IMR-90 (cell line): ENCODE results near the gene HAP1. TPM values are rescaled to one million over a fixed set of nuclear protein-coding genes. Genes with fewer than 3 reads are reported as not detected.

Experiments used
- ATAC-seq: fragments of 200-7000 bp; cut with Tn5 transposase; 2 replicates; pipeline ENCODE4 v1.9.1; 2020; ENCODE audit warnings: low read depth, mild to moderate bottlenecking, moderate library complexity
- BruUV-seq: library from RNA; stranded (reverse); fragments of 400-500 nt; replicated peaks from 2 replicates; lab custom pipeline; 2021; lab: Mats Ljungman, UMichigan
- CTCF ChIA-PET: fragments of 300-600 bp; formaldehyde crosslinking; extraction: SDS; loops from one replicate; lab custom pipeline; 2021; ENCODE audit warnings: antibody characterized with exemption; lab: Yijun Ruan, JAX
- POLR2A ChIA-PET: fragments of 300-600 bp; sonication (Branson Sonifier 250); formaldehyde crosslinking; loops from one replicate; lab custom pipeline; 2022; ENCODE audit warnings: antibody characterized with exemption; ENCODE audit not compliant: unreplicated experiment; lab: Charles Lee
- DNase-seq: peaks from one replicate; pipeline ENCODE4 v3.0.0; 2013
- H2AFZ ChIP-seq: replicated peaks from 2 replicates; pipeline ENCODE3; 2013; ENCODE audit warnings: low read length, mild to moderate bottlenecking; ENCODE audit not compliant: poor library complexity
- H2AK5ac ChIP-seq: 2 replicates; pipeline ENCODE4 v1.6.1; 2013; ENCODE audit warnings: low read depth, low read length, inconsistent platforms
- H2AK9ac ChIP-seq: replicated peaks from 2 replicates; pipeline ENCODE3; 2013; ENCODE audit warnings: mild to moderate bottlenecking, low read depth, low read length, moderate library complexity; ENCODE audit not compliant: poor library complexity
- H2BK120ac ChIP-seq: 2 replicates; pipeline ENCODE4 v1.6.1; 2013; ENCODE audit warnings: low read depth, low read length, inconsistent platforms
- H2BK15ac ChIP-seq: 3 replicates; pipeline ENCODE4 v1.6.1; 2013; ENCODE audit warnings: low read depth, low read length, inconsistent platforms
- H2BK20ac ChIP-seq: 2 replicates; pipeline ENCODE4 v1.6.1; 2013; ENCODE audit warnings: low read depth, mild to moderate bottlenecking, inconsistent platforms, low read length, moderate library complexity
- H2BK5ac ChIP-seq: 2 replicates; pipeline ENCODE4 v1.6.1; 2013; ENCODE audit warnings: mild to moderate bottlenecking, low read depth, low read length, inconsistent platforms; ENCODE audit not compliant: poor library complexity, severe bottlenecking
- H3K14ac ChIP-seq: replicated peaks from 2 replicates; pipeline ENCODE4 v1.6.1; 2013; ENCODE audit warnings: low read depth, low read length, inconsistent platforms
- H3K18ac ChIP-seq: 2 replicates; pipeline ENCODE4 v1.6.1; 2013; ENCODE audit warnings: low read depth, low read length, control low read depth
- H3K23ac ChIP-seq: 2 replicates; pipeline ENCODE4 v1.6.1; 2013; ENCODE audit warnings: low read depth, low read length, inconsistent platforms
- H3K27ac ChIP-seq: 2 replicates; pipeline ENCODE4 v1.5.1; 2013; ENCODE audit warnings: mild to moderate bottlenecking, control low read depth, low read length; ENCODE audit not compliant: insufficient read depth
- H3K27me3 ChIP-seq: 2 replicates; pipeline ENCODE4 v1.6.1; 2013; ENCODE audit warnings: low read length; ENCODE audit not compliant: control insufficient read depth, insufficient read depth
- H3K36me3 ChIP-seq: 2 replicates; pipeline ENCODE4 v1.6.1; 2013; ENCODE audit warnings: low read length, mixed read lengths; ENCODE audit not compliant: control insufficient read depth, insufficient read depth
- H3K4ac ChIP-seq: 2 replicates; pipeline ENCODE4 v1.6.1; 2013; ENCODE audit warnings: low read depth, low read length, inconsistent platforms
- H3K4me1 ChIP-seq: 2 replicates; pipeline ENCODE4 v1.6.1; 2013; ENCODE audit warnings: low read length, mixed read lengths; ENCODE audit not compliant: control insufficient read depth, insufficient read depth
- H3K4me2 ChIP-seq: 2 replicates; pipeline ENCODE4 v1.6.1; 2013; ENCODE audit warnings: low read depth, mild to moderate bottlenecking, control low read depth, low read length, moderate library complexity
- H3K4me3 ChIP-seq: 2 replicates; pipeline ENCODE4 v1.5.1; 2013; ENCODE audit warnings: low read depth, mild to moderate bottlenecking, control low read depth, low read length, moderate library complexity; ENCODE audit not compliant: insufficient read depth
- H3K56ac ChIP-seq: 2 replicates; pipeline ENCODE4 v1.6.1; 2013; ENCODE audit warnings: low read length, inconsistent platforms; ENCODE audit not compliant: insufficient read depth; ENCODE audit errors: extremely low read depth
- H3K79me1 ChIP-seq, 2 experiments: 2 replicates each; pipeline ENCODE4 v1.6.1; 2013; ENCODE audit warnings: low read length in 2 of 2, inconsistent platforms in 1 of 2, low read depth in 1 of 2
- H3K9ac ChIP-seq: 2 replicates; pipeline ENCODE4 v1.6.1; 2013; ENCODE audit warnings: low read depth, low read length, control low read depth
- H3K9me1 ChIP-seq: 2 replicates; pipeline ENCODE4 v1.6.1; 2013; ENCODE audit warnings: low read length, inconsistent platforms; ENCODE audit not compliant: insufficient read depth
- H3K9me3 ChIP-seq: 2 replicates; pipeline ENCODE4 v1.6.1; 2013; ENCODE audit warnings: low read length; ENCODE audit not compliant: control insufficient read depth, insufficient read depth
- H4K20me1 ChIP-seq: 2 replicates; pipeline ENCODE4 v1.6.1; 2013; ENCODE audit warnings: low read length, inconsistent platforms; ENCODE audit not compliant: insufficient read depth
- H4K5ac ChIP-seq: 2 replicates; pipeline ENCODE4 v1.6.1; 2013; ENCODE audit warnings: mild to moderate bottlenecking, low read depth, low read length, control low read depth
- H4K8ac ChIP-seq, 2 experiments: 2 replicates each; pipeline ENCODE4 v1.6.1; 2013; ENCODE audit warnings: low read depth in 2 of 2, low read length in 2 of 2, control low read depth in 1 of 2, inconsistent platforms in 1 of 2
- H4K91ac ChIP-seq: 2 replicates; pipeline ENCODE4 v1.6.1; 2013; ENCODE audit warnings: low read depth, low read length, inconsistent platforms; ENCODE audit not compliant: insufficient read depth
- CEBPB ChIP-seq: IDR thresholded peaks from 2 replicates; pipeline ENCODE4 v1.6.1; 2012; ENCODE audit warnings: low read depth, low read length, improper control_type of control experiment
- ELK1 ChIP-seq: fragments of 150-350 bp; IDR thresholded peaks from 2 replicates; pipeline ENCODE4 v1.6.1; 2016; ENCODE audit warnings: low read depth, mild to moderate bottlenecking, low read length, moderate library complexity, borderline replicate concordance
- MXI1 ChIP-seq: IDR thresholded peaks from 2 replicates; pipeline ENCODE4 v1.6.1; 2012; ENCODE audit warnings: low read depth, mild to moderate bottlenecking, low read length, moderate library complexity, borderline replicate concordance
- RCOR1 ChIP-seq: IDR thresholded peaks from 2 replicates; pipeline ENCODE4 v1.6.1; 2012; ENCODE audit warnings: mild to moderate bottlenecking, low read length, improper control_type of control experiment; ENCODE audit not compliant: insufficient replicate concordance
- WGBS, 2 experiments: methylation state at CpG; one replicate each; pipeline versions ENCODE4 v1.1.5 to v1.1.7; 2013; ENCODE audit warnings: missing lambda C conversion rate in 2 of 2; ENCODE audit not compliant: insufficient read length in 1 of 2; ENCODE audit errors: extremely low coverage in 2 of 2; 5-methylcytosine and 5-hydroxymethylcytosine counted together
- dilution Hi-C: fragments of 300-500 bp; cut with HindIII; formaldehyde crosslinking; loops from one replicate; pipeline ENCODE4 v1.14.3; 2018; ENCODE audit warnings: low sequenced_read_pairs; ENCODE audit not compliant: unreplicated experiment
- in situ Hi-C: fragments of 300-500 bp; cut with MboI; formaldehyde crosslinking; loops from 3 replicates; pipeline ENCODE4 v1.14.3; 2019; ENCODE audit warnings: low sequenced_read_pairs, inconsistent platforms, mixed read lengths
- intact Hi-C: fragments of 100-400 bp; cut with micrococcal nuclease; formaldehyde crosslinking; loops from 2 replicates; pipeline ENCODE4 v1.10.0; 2022
- polyA plus RNA-seq, 3 experiments: library from polyadenylated mRNA; depleted of rRNA; stranded (reverse); fragments of >200 nt; gene quantifications; 2 replicates each; pipeline ENCODE4 v1.2.3, GENCODE V29; 2012; ENCODE audit warnings: low replicate concordance in 1 of 3
- total RNA-seq: library from RNA; depleted of rRNA; stranded (reverse); fragments of >200 nt; gene quantifications from 2 replicates; pipeline ENCODE4 v1.2.3, GENCODE V29; 2012

The HAP1 gene
- total and polyA plus RNA-seq, 2 of the 4 experiments (the other 2 are of a cell fraction), result under 0.01 to 0.09 TPM

- no peak for ATAC-seq
- no peak overlapping the region for H2AK5ac ChIP-seq
- H2AFZ ChIP-seq, result peak overlapping the region; percentile 32
- no TSS peak for BruUV-seq
- in situ Hi-C loops (no loop called here), intact Hi-C loops (no loop called here), dilution Hi-C loops (no loop called here)
- no peak overlapping the region for H3K56ac ChIP-seq
- no peaks in the 10 kb centered on the region for H3K9me1 ChIP-seq
- H3K4me3 ChIP-seq, result no peak overlapping the region
- no peak overlapping the region for H4K91ac ChIP-seq
- H3K9ac ChIP-seq, result no peak overlapping the region
- H3K4me1 ChIP-seq, result peaks cover 6% of the 10 kb centered on the region
- H3K4me2 ChIP-seq, result no peak overlapping the region
- no peak overlapping the region for H3K23ac ChIP-seq
- H3K36me3 ChIP-seq, result no peaks in the 10 kb centered on the region
- no peaks in the 10 kb centered on the region for H3K9me3 ChIP-seq
- H3K14ac ChIP-seq, result no peak overlapping the region
- no peak overlapping the region for H3K27ac ChIP-seq
- no peak overlapping the region for H3K18ac ChIP-seq
- no peak overlapping the region for H3K4ac ChIP-seq
- H2BK5ac ChIP-seq, result no peak overlapping the region
- no peaks in the 10 kb centered on the region for H4K20me1 ChIP-seq
- H2AK9ac ChIP-seq, result no peak overlapping the region
- H2BK15ac ChIP-seq, result no peak overlapping the region
- TF ChIP-seq CEBPB, result no peak
- TF ChIP-seq ELK1, result no peak
- TF ChIP-seq RCOR1, result no peak
- no peak for TF ChIP-seq MXI1
- no peak overlapping the region for H2BK120ac ChIP-seq
- DNase-seq, result no peak
- H2BK20ac ChIP-seq, result no peak overlapping the region
- WGBS, 2 experiments, result no CpG with 5 or more reads among the region's 3 CpGs
- ChIA-PET CTCF (no interaction called here), POLR2A (no interaction called here)
- no peaks in the 10 kb centered on the region for H3K79me1 ChIP-seq
- H4K5ac ChIP-seq, result no peak overlapping the region
- peaks cover 7% of the 10 kb centered on the region for H3K27me3 ChIP-seq
- H4K8ac ChIP-seq, result no peak overlapping the region
Observed at GRCh38 chr17:41681776-41682175, 52.7 kb downstream of the HAP1 start.
